Suprapubic skin (tissue), 4 donors: Measurements from ENCODE around the gene CCR5. TPM values are rescaled to one million over a fixed set of nuclear protein-coding genes. Genes with fewer than 3 reads are reported as not detected.
A peak's percentile ranks its signal among the peaks of the same experiment; 100 is the strongest.
"Not testable (repeated sequence)": the region's sequence is repeated elsewhere in the genome, so short reads cannot be mapped to it uniquely, and the experiment has no call there.

Source experiments
- DNase-seq, 2 donors: peaks; one replicate each; pipeline ENCODE4 v3.0.0-alpha.2; 2019; ENCODE audit warnings: low spot score in 2 of 2
- H3K27ac ChIP-seq: fragments of 200-600 bp; sonication (generic); one replicate; pipeline ENCODE4 v1.5.1; 2019
- H3K27me3 ChIP-seq: fragments of 200-600 bp; sonication (generic); one replicate; pipeline ENCODE4 v1.5.1; 2019
- H3K36me3 ChIP-seq: fragments of 200-600 bp; sonication (generic); one replicate; pipeline ENCODE4 v1.5.1; 2019
- H3K4me1 ChIP-seq: fragments of 200-600 bp; sonication (generic); one replicate; pipeline ENCODE4 v1.5.1; 2019
- H3K4me3 ChIP-seq: fragments of 200-600 bp; sonication (generic); one replicate; pipeline ENCODE4 v1.5.1; 2019; ENCODE audit warnings: mild to moderate bottlenecking
- H3K9me3 ChIP-seq: fragments of 200-600 bp; sonication (generic); one replicate; pipeline ENCODE4 v1.5.1; 2019
- EP300 ChIP-seq: sonication (generic); formaldehyde crosslinking; IDR thresholded peaks from one replicate; pipeline ENCODE4 v1.6.1; 2017; ENCODE audit warnings: antibody characterized with exemption
- POLR2A ChIP-seq, 2 donors: fragments of 450-650 bp; IDR thresholded peaks; one replicate each; pipeline ENCODE4 v1.6.1; 2017; ENCODE audit warnings: antibody characterized with exemption in 2 of 2, mild to moderate bottlenecking in 2 of 2, moderate library complexity in 2 of 2
- POLR2AphosphoS5 ChIP-seq, 3 donors: sonication (generic); formaldehyde crosslinking; IDR thresholded peaks; one replicate each; pipeline ENCODE4 v1.6.1; 2017; ENCODE audit warnings: antibody characterized with exemption in 3 of 3
- WGBS: methylation state at CpG from one replicate; pipeline ENCODE4 v1.1.5; 2018; 5-methylcytosine and 5-hydroxymethylcytosine counted together
- total RNA-seq, 4 donors: library from RNA; depleted of rRNA; stranded (reverse); fragments of >200 nt; gene quantifications; one replicate each; pipeline ENCODE4 v1.1.0, GENCODE V29; 2016
- TF ChIP-seq, protein P1 (sequence below), 2 donors: fragments of 200-600 bp in 1 of 2; fragments of 450-650 bp in 1 of 2; sonication (generic) in 1 of 2; IDR thresholded peaks; one replicate each; pipeline ENCODE4 v1.5.1; 2016 to 2019; ENCODE audit warnings: antibody characterized with exemption in 2 of 2, mild to moderate bottlenecking in 1 of 2, moderate library complexity in 1 of 2

CCR5 gene
- total RNA-seq, 4 donors from 2014 or later, result 0.34 to 1.3 TPM; not detected in 2

DNA sequence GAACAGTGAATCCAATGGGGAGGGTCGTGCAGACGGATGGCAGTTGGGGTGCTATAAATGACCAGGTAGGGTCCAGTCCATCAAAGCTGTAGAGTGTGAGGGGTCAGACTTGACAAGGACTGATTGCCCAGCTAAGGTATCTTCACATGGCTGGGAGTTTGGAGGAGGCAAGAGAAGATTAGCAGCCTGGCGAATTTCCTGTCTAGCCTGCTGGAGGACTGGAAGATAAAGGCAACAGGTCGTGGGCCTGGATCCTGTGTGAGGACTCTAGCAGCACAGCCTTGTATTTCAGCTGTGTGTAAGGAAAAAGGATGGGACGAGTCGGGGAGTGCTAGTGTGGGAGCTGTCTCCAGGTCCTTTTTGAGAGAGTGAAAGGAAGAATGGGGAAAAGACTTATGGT lies 18.6 kb downstream of the CCR5 start:
- no peak overlapping the region for H3K27ac ChIP-seq
- TF ChIP-seq EP300 (no peak), POLR2A (IDR thresholded peaks at IDR 0.05) (no peak), POLR2AphosphoS5 (IDR thresholded peaks at IDR 0.05) (no peak)
- DNase-seq, result no peak
- no peaks in the 10 kb centered on the region for H3K36me3 ChIP-seq
- WGBS, result 84% methylated on average over 6 of the region's 6 CpGs
- H3K4me3 ChIP-seq, result no peak overlapping the region
- no peaks in the 10 kb centered on the region for H3K4me1 ChIP-seq
- H3K27me3 ChIP-seq, result no peaks in the 10 kb centered on the region
- H3K9me3 ChIP-seq, result no peaks in the 10 kb centered on the region

DNA sequence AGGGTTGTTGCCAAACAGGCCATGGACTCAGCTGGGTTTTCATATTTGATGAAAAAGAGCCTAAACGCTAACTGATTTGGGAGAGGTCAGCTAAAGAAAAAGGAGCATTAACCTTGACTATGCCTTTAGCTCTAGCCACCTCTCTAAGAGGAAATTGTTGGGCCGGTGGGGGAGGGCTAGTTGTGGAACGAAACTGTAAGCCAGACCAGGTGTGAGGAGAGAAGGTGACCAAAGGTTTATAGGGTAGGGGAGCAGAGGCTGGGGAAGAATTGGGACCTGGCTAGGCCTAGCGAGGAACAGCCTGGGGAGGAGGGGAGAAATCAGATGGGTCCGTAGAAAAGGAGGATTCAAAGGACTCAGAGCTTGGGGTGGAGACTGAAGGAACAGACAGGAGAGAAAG lies 20.8 kb downstream of the CCR5 start:
- peak in 1 of 2 donors; percentile 67 for DNase-seq
- H3K4me1 ChIP-seq, H3K4me3 ChIP-seq, H3K9me3 ChIP-seq, H3K27me3 ChIP-seq, H3K36me3 ChIP-seq, H3K27ac ChIP-seq: not testable (repeated sequence)
- 91% methylated on average over 5 of the region's 5 CpGs for WGBS

DNA sequence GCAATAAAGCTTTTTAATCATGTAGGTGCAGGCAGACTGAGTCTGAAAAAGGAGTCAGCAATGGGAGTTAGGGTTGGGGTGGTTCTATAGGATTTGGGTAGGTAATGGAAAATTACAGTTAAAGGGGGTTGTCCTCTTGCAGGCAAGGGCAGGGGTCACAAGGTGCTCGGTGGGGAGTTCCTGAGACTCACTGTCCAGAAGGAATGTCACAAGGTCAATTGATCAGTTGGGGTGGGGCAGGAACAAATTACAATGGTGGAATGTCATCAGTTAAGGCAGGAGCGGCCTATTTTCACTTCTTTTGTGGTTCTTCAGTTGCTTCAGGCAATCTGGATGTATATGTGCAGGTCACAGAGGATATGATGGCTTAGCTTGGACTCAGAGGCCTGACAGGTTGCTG lies 22.3 kb downstream of the CCR5 start:
- Histone ChIP-seq H3K4me3 (no peak overlapping the region), H3K36me3 (no peaks in the 10 kb centered on the region), H3K4me1 (no peaks in the 10 kb centered on the region), H3K27me3 (no peaks in the 10 kb centered on the region), H3K9me3 (no peaks in the 10 kb centered on the region), H3K27ac (no peak overlapping the region)
- no peak for DNase-seq
- no peak for TF ChIP-seq POLR2AphosphoS5 (IDR thresholded peaks at IDR 0.05)
- no peak for TF ChIP-seq POLR2A (IDR thresholded peaks at IDR 0.05)
- no peak for TF ChIP-seq EP300
- TF ChIP-seq, protein P1, sequence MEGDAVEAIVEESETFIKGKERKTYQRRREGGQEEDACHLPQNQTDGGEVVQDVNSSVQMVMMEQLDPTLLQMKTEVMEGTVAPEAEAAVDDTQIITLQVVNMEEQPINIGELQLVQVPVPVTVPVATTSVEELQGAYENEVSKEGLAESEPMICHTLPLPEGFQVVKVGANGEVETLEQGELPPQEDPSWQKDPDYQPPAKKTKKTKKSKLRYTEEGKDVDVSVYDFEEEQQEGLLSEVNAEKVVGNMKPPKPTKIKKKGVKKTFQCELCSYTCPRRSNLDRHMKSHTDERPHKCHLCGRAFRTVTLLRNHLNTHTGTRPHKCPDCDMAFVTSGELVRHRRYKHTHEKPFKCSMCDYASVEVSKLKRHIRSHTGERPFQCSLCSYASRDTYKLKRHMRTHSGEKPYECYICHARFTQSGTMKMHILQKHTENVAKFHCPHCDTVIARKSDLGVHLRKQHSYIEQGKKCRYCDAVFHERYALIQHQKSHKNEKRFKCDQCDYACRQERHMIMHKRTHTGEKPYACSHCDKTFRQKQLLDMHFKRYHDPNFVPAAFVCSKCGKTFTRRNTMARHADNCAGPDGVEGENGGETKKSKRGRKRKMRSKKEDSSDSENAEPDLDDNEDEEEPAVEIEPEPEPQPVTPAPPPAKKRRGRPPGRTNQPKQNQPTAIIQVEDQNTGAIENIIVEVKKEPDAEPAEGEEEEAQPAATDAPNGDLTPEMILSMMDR (IDR thresholded peaks at IDR 0.05), result no peak
- 79% methylated on average over 2 of the region's 2 CpGs for WGBS

DNA sequence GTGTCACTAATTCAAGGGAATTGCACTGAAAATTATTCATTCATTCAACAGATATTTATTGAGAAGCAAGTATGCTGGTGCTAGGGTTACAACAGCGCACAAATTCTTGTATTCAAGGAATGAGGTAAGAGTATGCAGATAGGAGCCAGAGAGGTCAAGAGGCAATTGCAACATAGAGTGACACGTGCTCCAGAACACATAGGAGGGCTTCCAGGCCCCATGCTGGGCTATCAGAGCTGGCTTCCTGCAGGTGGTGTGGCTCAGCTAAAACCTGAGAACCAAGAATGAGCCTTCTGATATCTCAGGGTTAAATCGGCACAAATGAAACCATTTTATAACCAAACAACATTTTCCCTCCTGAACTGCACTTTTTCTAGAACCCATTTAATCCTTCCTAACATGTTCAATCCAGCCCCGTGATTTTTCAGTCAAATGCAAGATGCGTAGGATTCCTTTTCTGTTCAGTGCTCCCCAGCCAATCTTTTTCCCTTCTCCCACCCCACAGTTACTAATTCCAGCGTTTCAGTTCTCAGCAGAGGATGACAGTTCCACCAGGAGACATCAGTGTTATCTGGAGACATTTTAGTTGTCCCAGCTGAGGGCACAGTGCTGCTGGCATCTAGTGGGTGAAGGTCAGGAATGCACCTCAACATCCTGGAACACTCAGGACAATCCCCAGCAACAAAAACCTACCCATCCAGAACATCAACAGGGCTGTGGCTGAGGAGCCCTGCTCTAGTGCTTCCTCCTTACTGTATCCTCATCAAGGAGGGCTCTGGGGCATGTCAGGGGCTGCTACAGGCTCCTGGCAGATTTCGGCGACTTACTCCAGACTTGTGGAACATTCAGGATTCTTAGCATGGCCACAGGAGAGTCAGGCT lies 23.0 kb downstream of the CCR5 start:
- H3K27ac ChIP-seq, result no peak overlapping the region
- 76% methylated on average over 8 of the region's 8 CpGs for WGBS
- DNase-seq, result no peak
- H3K4me1 ChIP-seq, result no peaks in the 10 kb centered on the region
- H3K9me3 ChIP-seq, result no peaks in the 10 kb centered on the region
- no peaks in the 10 kb centered on the region for H3K27me3 ChIP-seq
- no peaks in the 10 kb centered on the region for H3K36me3 ChIP-seq
- no peak overlapping the region for H3K4me3 ChIP-seq
- TF ChIP-seq POLR2AphosphoS5 (IDR thresholded peaks at IDR 0.05) (no peak), POLR2A (IDR thresholded peaks at IDR 0.05) (no peak), EP300 (no peak)
- TF ChIP-seq, protein P1 (IDR thresholded peaks at IDR 0.05), result no peak

DNA sequence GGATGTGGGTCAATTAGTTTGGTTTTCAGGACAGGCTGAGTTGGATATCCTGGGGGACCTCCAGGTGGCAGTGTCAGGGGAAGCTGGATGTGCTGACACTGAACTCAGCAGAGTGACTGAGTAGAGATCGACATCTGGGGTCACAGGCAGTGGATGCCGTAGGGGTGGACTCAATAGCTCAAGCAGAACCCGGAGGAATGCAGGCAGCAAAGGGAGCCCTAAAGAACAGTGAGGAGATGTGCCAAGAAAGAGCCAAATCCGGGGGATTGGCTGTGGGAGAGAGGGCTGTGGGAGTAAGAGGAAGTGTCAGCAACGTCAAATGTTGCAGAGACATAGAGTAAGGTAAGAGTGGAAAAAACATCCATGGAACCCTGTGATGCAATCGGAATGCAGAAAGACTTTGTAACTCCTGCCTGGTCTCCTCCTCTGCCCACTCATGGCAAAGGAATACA lies 24.5 kb downstream of the CCR5 start:
- no peak overlapping the region for H3K27ac ChIP-seq
- TF ChIP-seq POLR2AphosphoS5 (IDR thresholded peaks at IDR 0.05), result no peak
- TF ChIP-seq POLR2A (IDR thresholded peaks at IDR 0.05), result no peak
- TF ChIP-seq, protein P1 (IDR thresholded peaks at IDR 0.05), result no peak
- no peak for TF ChIP-seq EP300
- no peaks in the 10 kb centered on the region for H3K9me3 ChIP-seq
- H3K4me1 ChIP-seq, result no peaks in the 10 kb centered on the region
- H3K4me3 ChIP-seq, result no peak overlapping the region
- DNase-seq, result no peak
- no peaks in the 10 kb centered on the region for H3K27me3 ChIP-seq
- 78% methylated on average over 6 of the region's 6 CpGs for WGBS
- H3K36me3 ChIP-seq, result no peaks in the 10 kb centered on the region

DNA sequence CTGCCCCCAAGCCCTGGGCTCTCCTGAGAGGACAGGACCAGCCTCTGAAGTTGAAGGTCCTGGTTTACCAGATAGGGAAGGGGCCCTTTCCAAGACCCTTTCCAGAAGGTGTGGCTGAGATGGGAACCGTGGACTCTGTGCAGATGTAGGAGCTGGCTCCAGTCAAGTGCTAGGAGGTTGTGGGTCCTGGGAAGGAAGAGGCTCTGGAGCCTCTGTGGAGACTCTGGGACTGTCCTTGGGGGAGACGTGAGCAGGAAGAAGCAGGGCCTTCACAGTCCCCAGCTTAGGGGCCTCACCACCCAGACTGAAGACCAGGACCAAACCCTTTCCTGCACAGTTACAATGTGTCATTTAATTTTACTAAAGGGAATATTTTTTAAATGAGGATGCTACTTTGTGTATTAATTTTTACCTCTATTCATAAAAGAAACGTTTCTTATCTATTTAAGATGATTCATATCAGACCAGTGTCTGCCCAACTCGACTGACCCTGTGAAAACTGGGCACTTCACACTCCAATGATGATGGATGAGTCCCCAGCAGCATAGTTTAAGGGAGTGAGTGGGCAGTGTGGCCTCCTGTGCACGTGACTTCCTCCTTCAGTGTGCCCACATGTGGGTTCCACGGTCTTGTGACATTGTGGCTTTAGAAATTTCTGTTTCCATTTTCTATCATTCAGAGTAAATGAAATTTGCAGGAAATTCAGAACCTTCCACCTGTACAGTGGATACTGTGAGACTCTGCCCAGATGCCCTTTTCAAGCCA lies 25.2 kb downstream of the CCR5 start:
- H3K27ac ChIP-seq, result no peak overlapping the region
- H3K36me3 ChIP-seq, result no peaks in the 10 kb centered on the region
- no peak for DNase-seq
- no peaks in the 10 kb centered on the region for H3K4me1 ChIP-seq
- H3K4me3 ChIP-seq, result no peak overlapping the region
- no peaks in the 10 kb centered on the region for H3K27me3 ChIP-seq
- TF ChIP-seq EP300 (no peak), POLR2AphosphoS5 (IDR thresholded peaks at IDR 0.05) (no peak), POLR2A (IDR thresholded peaks at IDR 0.05) (no peak)
- TF ChIP-seq, protein P1 (IDR thresholded peaks at IDR 0.05), result no peak
- WGBS, result 66% methylated on average over 6 of the region's 6 CpGs
- no peaks in the 10 kb centered on the region for H3K9me3 ChIP-seq
